ENCODE measurements around the gene KCNE2. TPM values are rescaled to one million over a fixed set of nuclear protein-coding genes. Genes with fewer than 3 reads are reported as not detected.

KCNE2 gene
- total and polyA plus RNA-seq, 2 experiments from 2014 or later: 0.33 TPM; not detected in 1

GRCh38 chr21:34340061-34340460 lies 23.7 kb upstream of the KCNE2 start:
- in situ Hi-C loops (cut with MboI): no loop called here
- no peak overlapping the region for H3K27ac ChIP-seq
- no peaks in the 10 kb centered on the region for H3K27me3 ChIP-seq (replicated peaks; ENCODE audit: insufficient read depth)
- H3K9me2 ChIP-seq (ENCODE audit: insufficient read depth): no peaks in the 10 kb centered on the region
- TF ChIP-seq EZH2 (IDR thresholded peaks at IDR 0.05; ENCODE audit: insufficient read depth, poor library complexity, severe bottlenecking) (no peak), EZH2phosphoT487 (IDR thresholded peaks at IDR 0.05; ENCODE audit: insufficient read depth, low read depth) (no peak)
- no peak overlapping the region for H3K4me2 ChIP-seq (ENCODE audit: unreplicated experiment)
- no peak overlapping the region for H3K9ac ChIP-seq
- H3K36me3 ChIP-seq (ENCODE audit: low read depth): no peaks in the 10 kb centered on the region
- WGBS, 2 experiments (ENCODE audit: low coverage in 1 of 2, low lambda C conversion rate in 2 of 2, missing lambda C conversion rate in 2 of 2): 83 to 87% methylated on average over 3 of the region's 3 CpGs
- no peaks in the 10 kb centered on the region for H4K20me1 ChIP-seq (ENCODE audit: insufficient read depth)
- H3K4me3 ChIP-seq: no peak overlapping the region
- no peaks in the 10 kb centered on the region for H3K4me1 ChIP-seq (ENCODE audit: insufficient read depth)
- no peak overlapping the region for H2AFZ ChIP-seq
- H3K79me2 ChIP-seq (ENCODE audit: insufficient read depth): no peaks in the 10 kb centered on the region
- H3K9me3 ChIP-seq (ENCODE audit: low read depth): no peaks in the 10 kb centered on the region
- H3F3A ChIP-seq (ENCODE audit: insufficient read depth): 0 out of 2 replicates have a peak, but pooled peaks cover 5% of the 10 kb centered on the region
- no peak for DNase-seq

DNA sequence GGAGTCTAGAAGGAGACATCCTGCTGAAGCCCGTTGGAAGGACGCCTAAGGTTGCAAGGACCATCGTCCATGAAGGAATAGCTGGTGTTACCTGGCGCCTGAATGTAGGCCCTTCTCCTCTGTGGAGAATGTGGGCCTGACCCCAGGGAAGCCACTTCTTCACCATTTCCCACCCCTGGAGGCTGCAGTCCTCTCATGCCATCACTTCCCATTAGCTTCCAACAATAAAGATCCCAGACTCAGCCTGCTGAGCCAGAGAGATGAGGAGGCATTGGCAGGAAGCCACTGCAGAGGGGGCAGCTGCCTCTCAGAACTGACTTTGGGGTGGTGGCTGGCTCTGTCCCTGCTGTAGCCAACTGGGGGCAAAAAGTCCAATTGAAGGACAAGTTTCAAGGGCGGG lies 21.3 kb upstream of the KCNE2 start:
- Histone ChIP-seq H3K9me2 (ENCODE audit: insufficient read depth) (no peaks in the 10 kb centered on the region), H3K27me3 (replicated peaks; ENCODE audit: insufficient read depth) (0 out of 2 replicates have a peak, but pooled peaks cover 3% of the 10 kb centered on the region), H3F3A (ENCODE audit: insufficient read depth) (0 out of 2 replicates have a peak, but pooled peaks cover 2% of the 10 kb centered on the region), H3K4me2 (ENCODE audit: unreplicated experiment) (no peak overlapping the region), H3K9me3 (ENCODE audit: low read depth) (no peaks in the 10 kb centered on the region), H3K79me2 (ENCODE audit: insufficient read depth) (no peaks in the 10 kb centered on the region), H3K4me1 (ENCODE audit: insufficient read depth) (peaks cover 12% of the 10 kb centered on the region), H3K27ac (no peak overlapping the region), H3K9ac (no peak overlapping the region), H3K4me3 (no peak overlapping the region), H4K20me1 (ENCODE audit: insufficient read depth) (no peaks in the 10 kb centered on the region), H3K36me3 (ENCODE audit: low read depth) (no peaks in the 10 kb centered on the region), H2AFZ (no peak overlapping the region)
- in situ Hi-C loops (cut with MboI): no loop called here
- TF ChIP-seq EZH2phosphoT487 (IDR thresholded peaks at IDR 0.05; ENCODE audit: insufficient read depth, low read depth) (no peak), EZH2 (IDR thresholded peaks at IDR 0.05; ENCODE audit: insufficient read depth, poor library complexity, severe bottlenecking) (no peak)
- no peak for DNase-seq
- whole genome bisulfite sequencing, 2 experiments (ENCODE audit: low coverage in 1 of 2, low lambda C conversion rate in 2 of 2, missing lambda C conversion rate in 2 of 2): 86 to 91% methylated on average over 5 of the region's 5 CpGs

GRCh38 chr21:34343347-34343746 lies 20.5 kb upstream of the KCNE2 start:
- H3K79me2 ChIP-seq (ENCODE audit: insufficient read depth): no peaks in the 10 kb centered on the region
- no peak for TF ChIP-seq EZH2 (IDR thresholded peaks at IDR 0.05; ENCODE audit: insufficient read depth, poor library complexity, severe bottlenecking)
- TF ChIP-seq EZH2phosphoT487 (IDR thresholded peaks at IDR 0.05; ENCODE audit: insufficient read depth, low read depth): no peak
- in situ Hi-C loops (cut with MboI): no loop called here
- 0 out of 2 replicates have a peak, but pooled peaks cover 3% of the 10 kb centered on the region for H3K27me3 ChIP-seq (replicated peaks; ENCODE audit: insufficient read depth)
- no peaks in the 10 kb centered on the region for H3K9me3 ChIP-seq (ENCODE audit: low read depth)
- H3K9me2 ChIP-seq (ENCODE audit: insufficient read depth): no peaks in the 10 kb centered on the region
- H3F3A ChIP-seq (ENCODE audit: insufficient read depth): 0 out of 2 replicates have a peak, but pooled peaks cover 3% of the 10 kb centered on the region
- no peak overlapping the region for H3K4me3 ChIP-seq
- H2AFZ ChIP-seq: no peak overlapping the region
- H3K4me1 ChIP-seq (ENCODE audit: insufficient read depth): peaks cover 12% of the 10 kb centered on the region
- no peak overlapping the region for H3K27ac ChIP-seq
- H3K4me2 ChIP-seq (ENCODE audit: unreplicated experiment): no peak overlapping the region
- 93 to 96% methylated on average over 7 of the region's 7 CpGs for WGBS, 2 experiments (ENCODE audit: low coverage in 1 of 2, low lambda C conversion rate in 2 of 2, missing lambda C conversion rate in 2 of 2)
- no peak for DNase-seq
- no peaks in the 10 kb centered on the region for H4K20me1 ChIP-seq (ENCODE audit: insufficient read depth)
- H3K9ac ChIP-seq: no peak overlapping the region
- H3K36me3 ChIP-seq (ENCODE audit: low read depth): no peaks in the 10 kb centered on the region

DNA sequence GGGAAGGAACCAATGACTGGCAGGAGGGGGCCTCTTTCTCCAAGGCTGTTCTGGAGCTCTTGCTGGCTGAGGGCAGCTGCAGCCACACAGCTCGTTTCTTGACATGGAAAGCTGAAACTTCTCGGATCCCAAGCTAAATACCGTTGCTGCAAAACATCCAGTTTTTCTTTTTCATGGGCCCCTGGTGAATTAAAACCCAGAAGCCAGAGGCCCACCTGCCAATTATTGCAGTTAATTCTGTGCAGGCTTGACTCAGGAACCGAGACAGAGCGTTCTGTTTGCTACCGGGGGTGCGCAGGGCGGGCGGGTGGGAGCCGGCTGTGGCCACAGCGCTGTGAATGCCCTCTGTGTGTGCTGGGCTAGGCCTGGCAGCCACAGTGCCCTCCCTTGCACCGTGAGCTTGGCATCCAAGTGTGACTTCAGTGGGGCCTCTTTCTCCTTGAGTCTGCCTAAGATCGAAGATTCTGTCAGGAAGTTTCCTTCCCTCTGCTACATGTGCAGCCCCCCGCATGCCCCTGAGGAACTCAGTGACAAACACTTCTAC lies 19.9 kb upstream of the KCNE2 start:
- Histone ChIP-seq H3K79me2 (ENCODE audit: insufficient read depth) (no peaks in the 10 kb centered on the region), H3F3A (ENCODE audit: insufficient read depth) (0 out of 2 replicates have a peak, but pooled peaks cover 3% of the 10 kb centered on the region), H3K4me1 (ENCODE audit: insufficient read depth) (peaks cover 12% of the 10 kb centered on the region), H3K4me3 (no peak overlapping the region), H3K9ac (no peak overlapping the region), H4K20me1 (ENCODE audit: insufficient read depth) (no peaks in the 10 kb centered on the region), H3K27ac (no peak overlapping the region), H3K9me3 (ENCODE audit: low read depth) (no peaks in the 10 kb centered on the region), H2AFZ (no peak overlapping the region), H3K27me3 (replicated peaks; ENCODE audit: insufficient read depth) (0 out of 2 replicates have a peak, but pooled peaks cover 3% of the 10 kb centered on the region), H3K9me2 (ENCODE audit: insufficient read depth) (no peaks in the 10 kb centered on the region), H3K36me3 (ENCODE audit: low read depth) (no peaks in the 10 kb centered on the region), H3K4me2 (ENCODE audit: unreplicated experiment) (no peak overlapping the region)
- in situ Hi-C loops (cut with MboI): no loop called here
- WGBS, 2 experiments (ENCODE audit: low coverage in 1 of 2, low lambda C conversion rate in 2 of 2, missing lambda C conversion rate in 2 of 2): 94 to 97% methylated on average over 14 of the region's 14 CpGs
- DNase-seq: no peak
- TF ChIP-seq EZH2 (IDR thresholded peaks at IDR 0.05; ENCODE audit: insufficient read depth, poor library complexity, severe bottlenecking): no peak
